Stimulated activated CD4-positive, alpha-beta T cell treated with anti-CD3 and anti-CD28 coated beads, Interleukin-4, amount 100 ng/mL, for 4 hours (primary cell): ENCODE data around the gene TOX2.

ENCODE experiments used
- DNase-seq, 2 experiments: peaks; one replicate each; pipeline ENCODE4 v3.0.0-alpha.2; 2020

TOX2 gene, protein sequence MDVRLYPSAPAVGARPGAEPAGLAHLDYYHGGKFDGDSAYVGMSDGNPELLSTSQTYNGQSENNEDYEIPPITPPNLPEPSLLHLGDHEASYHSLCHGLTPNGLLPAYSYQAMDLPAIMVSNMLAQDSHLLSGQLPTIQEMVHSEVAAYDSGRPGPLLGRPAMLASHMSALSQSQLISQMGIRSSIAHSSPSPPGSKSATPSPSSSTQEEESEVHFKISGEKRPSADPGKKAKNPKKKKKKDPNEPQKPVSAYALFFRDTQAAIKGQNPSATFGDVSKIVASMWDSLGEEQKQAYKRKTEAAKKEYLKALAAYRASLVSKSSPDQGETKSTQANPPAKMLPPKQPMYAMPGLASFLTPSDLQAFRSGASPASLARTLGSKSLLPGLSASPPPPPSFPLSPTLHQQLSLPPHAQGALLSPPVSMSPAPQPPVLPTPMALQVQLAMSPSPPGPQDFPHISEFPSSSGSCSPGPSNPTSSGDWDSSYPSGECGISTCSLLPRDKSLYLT

GRCh38 chr20:43914311-43915210 is at the start of gene TOX2:
Gene TOX2 (plus strand): TSS chr20:43914852. CDS start chr20:43914892, 40 bp downstream.
- peak; percentile 44 to 53 for DNase-seq

- DNase-seq = no peak
Measured at GRCh38 chr20:43868091-43868490, 46.6 kb upstream of the TOX2 start.

DNA sequence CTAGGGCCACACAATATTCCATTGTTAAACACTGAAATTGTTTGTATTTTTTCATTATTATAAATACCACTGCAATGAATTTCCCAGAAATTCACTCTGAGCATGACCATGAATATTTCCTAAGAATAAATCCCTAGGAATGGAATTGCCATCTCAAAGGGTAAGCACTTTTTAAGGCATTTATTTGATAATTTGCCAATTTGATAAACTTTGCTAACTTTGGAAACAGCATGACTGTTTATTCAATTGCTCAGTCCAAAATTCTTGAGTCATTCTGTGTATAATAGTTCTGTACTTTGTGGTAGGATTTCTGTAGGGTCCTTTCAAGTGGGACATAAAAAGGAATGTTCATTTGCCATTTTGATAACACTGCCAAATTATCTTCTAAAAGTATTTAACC is 44.2 kb upstream of the TOX2 start:
- no peak for DNase-seq

DNA sequence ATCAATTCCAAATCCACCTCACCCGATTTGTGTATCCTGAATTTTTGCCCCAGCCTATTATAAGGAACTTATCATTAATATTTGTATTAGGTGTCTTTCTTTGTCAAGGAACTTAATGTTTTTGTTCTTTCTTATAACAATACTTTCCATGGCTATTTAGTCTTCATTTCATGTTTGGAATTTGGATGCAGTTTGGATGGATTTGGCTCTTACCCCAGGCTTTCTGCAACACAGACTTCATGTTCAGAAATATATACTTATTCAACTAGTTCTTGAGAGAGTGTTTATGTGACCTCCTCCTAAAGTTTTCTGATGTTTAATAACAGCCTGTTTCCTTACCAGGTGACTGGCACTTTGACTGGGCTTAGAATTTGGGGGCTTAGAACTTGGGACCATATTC is 35.9 kb upstream of the TOX2 start:
- no peak for DNase-seq

- no peak for DNase-seq
Measured at GRCh38 chr20:43893930-43894329, 20.7 kb upstream of the TOX2 start.

DNA sequence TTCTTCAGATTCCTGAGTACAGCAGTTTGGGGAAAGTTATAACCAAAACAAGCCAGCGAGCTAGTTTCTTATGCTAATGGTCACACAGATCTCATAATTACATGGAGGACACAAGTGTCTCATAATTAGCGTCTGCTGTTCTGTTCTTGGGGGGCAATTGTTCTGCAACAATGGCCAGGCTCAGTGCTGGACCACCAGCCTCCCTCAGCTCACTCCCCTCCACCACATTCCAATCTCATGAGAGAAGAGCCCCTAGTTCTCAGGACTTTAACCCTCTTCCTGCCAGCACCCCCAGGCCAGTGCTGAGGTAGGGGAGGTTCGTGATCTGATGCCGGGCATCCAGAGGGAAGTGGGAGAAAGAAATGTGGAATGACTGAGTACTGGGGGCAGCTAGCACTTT is 20.2 kb upstream of the TOX2 start:
- DNase-seq = no peak

DNA sequence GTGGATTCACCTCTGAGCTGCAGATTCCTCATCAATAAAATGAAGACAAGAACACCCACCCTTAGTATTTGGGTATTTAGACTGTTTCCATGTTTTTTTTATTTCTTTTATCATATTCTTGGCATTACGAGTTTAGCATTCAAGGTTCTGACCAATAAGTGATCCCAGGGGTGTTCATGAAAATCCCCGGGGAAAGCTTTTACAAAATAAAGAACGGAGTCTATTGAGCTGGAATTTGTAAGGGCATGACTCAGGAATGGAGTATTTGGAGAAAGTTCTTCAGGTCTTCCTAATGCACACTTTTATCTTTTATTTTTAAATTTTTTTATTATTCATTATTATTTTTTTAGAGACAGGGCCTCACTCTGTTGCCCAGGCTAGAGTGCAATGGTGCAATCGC is 19.4 kb upstream of the TOX2 start:
- DNase-seq = no peak

DNA sequence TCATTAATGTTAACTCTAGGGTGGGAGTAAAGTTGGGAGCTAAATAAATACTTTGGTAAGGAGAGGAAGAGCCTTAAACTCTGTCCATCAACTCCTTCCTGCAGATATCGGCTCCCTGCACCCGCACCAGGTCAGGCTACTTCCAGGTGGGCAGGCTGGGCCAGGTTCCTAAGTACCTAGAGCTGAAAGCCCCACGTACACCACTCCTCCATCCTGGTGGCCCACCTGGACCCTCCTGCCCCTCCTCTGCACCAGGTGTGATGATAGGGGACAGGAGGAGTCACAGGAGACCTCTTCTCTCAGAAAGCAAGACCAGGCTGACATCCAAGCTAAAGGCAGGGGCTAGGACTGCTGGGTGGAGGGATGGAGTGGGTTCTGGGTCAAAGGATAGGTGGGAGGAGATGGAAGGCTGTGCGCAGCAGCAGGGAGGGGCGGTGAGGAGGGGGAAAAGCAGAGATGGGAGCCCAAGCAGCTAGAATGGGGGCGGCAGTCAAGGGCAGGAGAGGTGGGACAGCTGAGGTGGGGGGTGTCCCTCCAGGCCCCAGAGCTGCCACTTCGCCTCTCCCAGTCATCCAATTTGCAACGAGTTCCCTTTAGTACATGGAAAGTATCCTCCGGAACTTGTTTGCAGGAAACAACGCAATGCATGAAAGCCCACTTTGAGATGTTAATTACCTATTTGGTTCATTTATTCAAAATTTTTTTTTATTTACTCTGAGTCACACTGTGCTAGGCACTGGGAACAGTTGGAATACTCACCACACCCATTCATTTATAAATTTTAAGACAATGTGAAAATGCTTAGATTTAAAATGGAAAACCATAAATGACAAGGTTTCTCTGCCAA is 15.2 kb upstream of the TOX2 start:
- DNase-seq = no peak

GRCh38 chr20:43900121-43900466 is 14.6 kb upstream of the TOX2 start:
- DNase-seq = no peak

- DNase-seq = no peak
Measured at GRCh38 chr20:43900496-43900895, 14.2 kb upstream of the TOX2 start.

- DNase-seq = no peak
Measured at GRCh38 chr20:43901296-43901695, 13.4 kb upstream of the TOX2 start.

DNA sequence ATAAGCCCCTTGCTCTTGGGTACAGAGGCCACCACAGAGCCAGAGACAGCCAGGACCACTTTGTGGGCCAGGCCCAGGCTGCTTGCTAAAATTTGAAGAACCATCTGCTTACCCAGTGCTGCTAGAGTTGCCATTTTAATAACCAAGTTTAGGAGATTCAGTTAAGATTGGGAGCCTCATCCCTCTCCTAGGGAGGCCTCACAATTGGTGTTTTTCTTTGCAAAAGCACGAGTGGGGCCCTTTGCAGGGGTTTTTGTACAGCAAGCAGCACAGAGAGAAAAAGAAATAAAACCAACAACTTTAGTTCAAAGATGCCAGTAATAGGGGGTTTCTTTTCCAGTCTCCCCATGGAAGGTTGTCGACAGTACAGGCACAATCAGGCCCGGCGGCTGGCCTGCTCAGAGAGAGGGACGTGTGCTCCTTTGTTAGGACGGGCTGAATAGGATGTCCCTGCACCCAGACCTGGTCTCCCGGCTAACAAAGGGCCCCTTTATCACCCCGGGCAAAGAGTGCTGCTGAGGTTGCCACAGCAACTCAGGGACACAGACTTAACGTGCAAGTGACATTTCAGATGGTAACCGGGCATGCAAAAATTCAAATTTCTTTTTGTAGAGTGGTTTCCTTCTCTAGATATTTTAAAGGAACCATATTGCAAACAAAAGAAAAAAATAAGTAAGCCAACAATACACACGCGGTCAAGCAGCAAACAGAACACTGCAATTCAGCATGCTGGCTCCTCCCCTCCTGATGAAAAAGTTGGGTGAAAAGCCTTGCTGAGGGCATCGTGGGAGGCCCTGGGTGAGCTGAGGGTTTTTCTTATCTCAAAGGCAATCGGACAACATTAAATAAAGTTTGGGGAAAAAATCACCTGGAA is 10.5 kb upstream of the TOX2 start:
- no peak for DNase-seq

- DNase-seq = no peak
Measured at GRCh38 chr20:43904827-43905177, 9.8 kb upstream of the TOX2 start.

GRCh38 chr20:43906505-43907034 is 8.1 kb upstream of the TOX2 start:
- no peak for DNase-seq

DNA sequence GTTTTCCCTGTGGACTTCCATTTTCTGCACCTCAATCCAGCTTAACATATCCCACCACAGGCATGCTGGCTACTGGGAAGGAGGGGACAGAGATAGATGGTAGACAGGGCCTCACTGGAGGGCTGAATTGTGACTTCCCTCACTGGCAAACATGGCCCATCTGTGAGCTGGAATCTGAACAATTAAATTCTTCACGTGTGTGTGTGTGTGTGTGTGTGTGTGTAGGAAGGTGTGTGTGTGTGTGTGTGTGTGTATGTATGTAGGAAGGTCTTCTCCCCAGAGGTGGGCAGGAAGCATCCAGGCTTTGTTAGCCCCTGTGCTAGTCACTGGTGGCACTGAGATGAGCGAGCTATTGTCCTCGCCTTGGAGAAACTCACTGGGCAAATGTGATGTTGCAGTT is 5.4 kb upstream of the TOX2 start:
- DNase-seq = no peak

GRCh38 chr20:43909720-43910119 is 4.9 kb upstream of the TOX2 start:
- no peak for DNase-seq

DNA sequence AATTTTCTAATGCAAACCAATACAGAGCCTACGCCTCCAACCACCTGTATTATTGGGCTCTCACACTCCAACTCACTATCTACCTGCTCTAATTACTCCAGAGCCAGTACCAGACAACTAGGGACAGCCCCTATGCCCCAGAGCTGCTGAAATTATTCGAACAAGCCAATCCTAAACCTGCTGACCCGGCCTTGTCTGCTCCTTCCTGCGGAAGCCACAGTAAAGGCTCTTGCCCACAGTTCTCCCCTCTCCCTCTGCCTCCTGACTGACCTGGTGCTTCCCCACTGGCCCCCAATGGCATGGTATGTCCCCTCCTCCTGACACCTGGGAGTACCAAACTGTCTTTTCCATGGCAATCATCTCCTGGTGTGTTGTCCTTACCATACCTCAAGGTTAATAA is 4.1 kb upstream of the TOX2 start:
- DNase-seq = no peak

- no peak for DNase-seq
Measured at GRCh38 chr20:43911066-43911465, 3.6 kb upstream of the TOX2 start.

GRCh38 chr20:43913291-43914025 is 1.2 kb upstream of the TOX2 start:
- no peak for DNase-seq

DNA sequence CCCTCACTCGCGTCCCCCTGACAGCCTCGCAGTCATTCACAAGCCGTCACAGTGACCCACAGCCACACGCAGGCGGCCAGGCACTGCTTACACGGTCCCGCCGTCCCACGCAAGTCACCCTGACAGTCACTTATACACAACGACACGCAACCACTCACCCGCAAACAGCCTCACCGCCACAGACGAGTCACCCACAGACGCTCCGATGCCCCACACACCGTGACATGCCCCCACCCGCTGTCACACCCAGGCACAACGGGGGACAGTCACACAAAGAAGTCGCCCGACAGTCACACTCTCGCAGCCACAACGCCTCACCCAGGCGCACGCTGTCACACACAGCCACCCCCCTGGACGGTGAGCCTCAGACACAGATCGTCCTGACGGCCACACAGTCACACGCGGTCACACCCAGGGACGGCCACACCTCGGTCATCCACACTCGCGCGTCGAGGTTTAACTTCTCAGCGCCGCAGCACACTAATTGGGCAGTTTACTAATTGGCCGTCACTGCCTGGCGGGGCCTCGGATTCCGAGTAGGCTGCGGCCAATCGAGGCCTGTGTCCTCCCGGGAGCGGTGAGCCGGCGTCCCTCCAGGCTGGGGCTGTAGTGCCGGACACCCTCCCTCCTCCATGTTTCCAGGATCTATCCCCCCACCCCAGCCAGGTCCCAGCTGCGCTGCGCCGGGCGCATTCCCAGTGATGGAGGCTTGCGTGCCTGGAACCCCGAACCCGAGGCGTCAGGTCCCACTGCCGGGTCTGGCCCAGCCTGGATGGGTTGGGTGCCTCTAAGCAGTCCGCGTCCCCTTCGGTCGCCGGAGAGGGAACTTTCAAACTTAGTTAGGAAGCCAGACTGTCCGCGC is 790 bp downstream of the TOX2 start:
- DNase-seq = peak; percentile 21 to 64
